Measurements from ENCODE around the gene ADAMTS12.

Gene ADAMTS12

DNA sequence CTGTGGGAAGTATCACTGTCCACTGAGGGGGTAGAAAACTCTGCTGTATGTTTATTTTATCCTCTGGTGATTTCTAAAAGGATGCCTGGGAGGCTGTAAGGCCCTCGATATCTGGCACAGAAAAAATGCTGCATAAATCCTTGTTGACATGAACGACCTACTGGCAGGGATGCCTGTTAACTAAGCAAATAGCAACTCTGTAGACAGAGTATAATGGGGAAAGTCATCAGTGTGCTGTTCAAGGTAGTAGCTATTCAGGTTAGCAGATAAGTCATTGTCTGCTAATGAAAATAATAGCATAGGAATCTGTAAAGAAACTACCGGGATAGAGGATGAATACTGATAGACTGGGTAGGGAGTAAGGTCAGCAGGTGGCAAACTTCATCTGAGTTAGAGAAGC, 256.2 kb downstream of the ADAMTS12 start:
- DNase-seq, result no peak

- no peak for DNase-seq
Observed at GRCh38 chr5:33633699-33634098, 258.1 kb downstream of the ADAMTS12 start.

DNA sequence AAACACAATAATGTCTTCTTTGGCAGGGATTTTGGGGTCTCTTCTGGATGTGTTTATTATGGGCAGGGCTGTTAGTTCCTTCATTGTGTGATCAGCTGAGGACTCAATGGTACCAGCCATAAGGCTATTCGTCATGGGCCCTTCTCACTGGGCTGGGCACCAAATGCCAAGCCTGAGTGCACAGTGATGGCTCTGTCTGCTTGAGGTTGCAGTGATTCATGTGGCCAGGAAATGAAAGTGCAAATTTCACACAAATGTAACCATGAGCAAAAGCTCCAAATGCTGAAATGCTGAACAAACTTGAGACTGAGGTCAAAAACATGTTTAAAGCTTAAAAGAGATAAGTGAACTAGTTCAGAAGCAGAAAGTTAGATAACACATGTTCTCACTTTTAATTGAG, 260.0 kb downstream of the ADAMTS12 start:
- no peak for DNase-seq

GRCh38 chr5:33631139-33631538, 260.7 kb downstream of the ADAMTS12 start:
- no peak for DNase-seq

GRCh38 chr5:33629999-33630398, 261.8 kb downstream of the ADAMTS12 start:
- no peak for DNase-seq

DNA sequence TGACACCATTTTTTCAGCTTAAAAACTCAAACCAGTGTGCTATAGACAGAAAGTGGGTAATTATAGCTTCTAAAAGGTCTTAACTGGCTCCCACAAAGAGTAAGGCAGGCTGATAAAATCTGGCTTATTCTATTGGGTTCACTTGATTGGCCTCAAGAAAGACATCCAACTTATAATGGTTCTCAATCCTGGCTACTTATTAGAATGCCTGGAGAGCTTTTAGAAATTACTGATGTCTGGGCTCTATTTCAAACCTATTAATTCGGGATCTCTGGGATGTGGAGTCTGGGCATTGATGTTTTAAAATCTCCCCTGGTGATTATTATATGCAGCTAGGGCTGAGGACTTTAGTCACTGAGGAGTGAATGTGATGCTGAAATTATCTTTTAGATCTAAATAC, 263.0 kb downstream of the ADAMTS12 start:
- no peak for DNase-seq

DNA sequence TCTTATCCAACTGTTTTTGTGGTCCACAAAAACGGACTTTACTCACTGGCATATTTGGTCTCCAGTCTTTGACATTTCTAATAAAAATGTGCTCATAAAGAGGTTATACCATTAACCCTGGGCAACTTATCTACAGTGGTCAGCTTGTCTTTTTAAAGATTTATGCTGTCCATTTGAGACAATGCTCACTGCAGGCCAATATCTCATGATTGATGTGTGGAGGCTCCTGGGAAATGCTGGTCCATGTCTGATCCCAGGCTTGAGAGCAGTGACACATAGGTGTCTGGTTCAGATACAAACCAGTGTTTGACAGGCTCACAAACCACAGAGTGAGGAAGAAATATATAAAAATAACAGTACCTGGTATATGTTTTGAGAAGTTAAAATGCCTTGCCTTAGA, 270.3 kb downstream of the ADAMTS12 start:
- DNase-seq, result no peak

GRCh38 chr5:33614039-33614438, 277.8 kb downstream of the ADAMTS12 start:
- DNase-seq, result no peak

- no peak for DNase-seq
Observed at GRCh38 chr5:33612386-33612785, 279.4 kb downstream of the ADAMTS12 start.

DNA sequence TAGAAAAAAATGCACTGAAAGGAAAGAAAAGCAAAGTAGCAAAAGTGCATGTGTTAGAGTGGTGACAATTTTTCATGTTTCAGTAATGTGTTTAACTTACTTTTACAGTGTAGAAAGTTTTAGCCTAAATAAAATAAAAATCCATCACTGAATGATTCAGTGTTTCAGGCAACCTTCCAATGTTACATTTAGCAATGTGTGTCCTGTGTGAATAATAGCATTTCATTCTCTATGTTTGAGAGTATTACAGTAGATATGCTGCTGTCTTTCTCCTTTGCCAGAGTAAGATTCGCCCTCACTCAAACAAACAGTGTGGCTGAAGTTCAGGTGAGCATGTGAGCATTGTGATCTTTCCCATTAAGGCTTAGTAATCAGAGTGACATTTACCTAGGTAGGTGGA, 279.9 kb downstream of the ADAMTS12 start:
- no peak for DNase-seq

DNA sequence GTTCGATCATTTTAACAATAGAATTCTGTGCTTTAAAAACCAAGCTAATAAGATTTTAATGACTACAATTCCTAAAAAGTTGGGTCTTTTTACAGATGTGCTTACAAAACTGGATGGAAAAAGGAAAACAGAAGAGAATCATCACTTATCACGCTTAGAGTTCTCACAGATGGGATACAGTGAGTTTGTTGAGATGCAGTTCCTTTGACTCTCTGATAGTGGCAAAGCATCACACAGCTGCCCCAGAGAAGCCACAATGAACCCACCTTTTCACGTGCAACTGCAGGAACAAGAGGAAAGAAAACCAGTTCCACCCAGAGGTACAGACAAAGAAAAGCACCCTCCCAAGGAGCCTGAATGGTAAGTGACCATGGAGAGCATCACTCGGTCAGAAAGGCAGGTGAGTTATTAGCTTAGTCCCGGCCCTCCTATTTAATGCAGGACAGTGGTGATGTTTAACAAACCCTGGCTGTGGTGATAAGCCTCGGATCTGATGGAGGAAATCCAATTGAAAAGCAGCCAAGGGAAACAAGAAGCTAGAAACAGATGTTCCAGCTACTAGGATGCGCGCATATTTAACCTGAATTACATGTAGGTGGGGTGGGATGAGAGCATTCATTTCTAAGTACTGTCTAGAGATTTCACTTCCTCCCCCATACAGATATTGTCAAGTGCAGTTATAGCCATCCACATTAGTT, 283.3 kb downstream of the ADAMTS12 start:
- DNase-seq, result no peak

DNA sequence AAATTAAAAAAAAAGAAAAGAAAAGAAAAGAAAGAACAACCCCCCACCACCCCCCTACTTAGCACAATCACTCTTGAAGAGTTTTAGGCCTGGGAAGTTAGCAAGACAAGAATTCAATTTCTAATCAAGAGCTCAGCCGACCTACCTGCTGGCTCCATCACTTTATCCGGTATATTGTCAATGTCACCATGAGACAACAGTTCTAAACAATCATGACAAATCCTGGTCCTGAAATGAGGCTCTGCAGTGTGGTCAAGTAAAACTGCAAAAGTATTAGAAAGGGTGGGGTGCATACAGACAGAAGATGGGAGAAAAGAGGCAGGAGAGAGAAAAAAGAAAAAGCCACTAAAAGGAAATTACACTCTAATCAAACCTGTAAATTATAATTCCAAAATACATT, 287.3 kb downstream of the ADAMTS12 start:
- no peak for DNase-seq

DNA sequence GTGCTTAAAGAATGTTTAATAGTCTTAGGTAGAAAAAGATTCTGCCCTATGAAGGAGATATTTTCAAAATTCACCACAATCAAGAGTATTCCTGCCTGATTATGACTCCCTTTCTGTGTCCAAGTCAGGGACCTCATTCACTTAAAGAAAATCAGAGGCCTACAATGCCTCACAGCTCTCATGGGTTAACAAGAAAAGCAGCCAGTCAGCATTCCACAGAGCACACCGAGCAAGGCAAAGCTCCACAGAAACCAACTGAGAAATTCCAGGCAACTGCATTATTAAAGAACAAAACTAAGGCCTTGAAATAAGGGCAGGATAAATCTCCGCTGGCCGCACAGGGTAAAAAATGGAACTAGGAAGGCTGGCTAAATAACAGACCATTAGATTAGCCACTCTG, 289.9 kb downstream of the ADAMTS12 start:
- no peak for DNase-seq

DNA sequence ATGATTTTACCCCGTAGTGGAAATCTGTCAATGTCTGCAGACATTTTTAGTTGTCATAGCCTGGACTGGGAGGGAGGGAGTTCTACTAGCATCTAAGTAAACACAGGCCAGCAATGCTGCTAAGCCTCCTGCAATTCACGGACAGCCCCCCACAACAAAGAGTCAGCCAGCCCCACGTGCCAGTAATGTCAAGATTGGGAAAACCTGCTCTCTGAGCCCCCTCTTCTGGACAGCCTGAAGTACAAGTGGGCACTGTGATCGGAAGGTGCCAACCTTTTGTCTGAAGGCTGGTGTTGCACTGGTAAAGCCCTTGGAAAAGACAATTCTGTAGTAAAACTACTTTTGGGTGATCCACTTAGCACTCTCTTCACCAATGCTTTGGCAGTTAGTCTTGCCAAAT, 296.5 kb downstream of the ADAMTS12 start:
- DNase-seq, result no peak

DNA sequence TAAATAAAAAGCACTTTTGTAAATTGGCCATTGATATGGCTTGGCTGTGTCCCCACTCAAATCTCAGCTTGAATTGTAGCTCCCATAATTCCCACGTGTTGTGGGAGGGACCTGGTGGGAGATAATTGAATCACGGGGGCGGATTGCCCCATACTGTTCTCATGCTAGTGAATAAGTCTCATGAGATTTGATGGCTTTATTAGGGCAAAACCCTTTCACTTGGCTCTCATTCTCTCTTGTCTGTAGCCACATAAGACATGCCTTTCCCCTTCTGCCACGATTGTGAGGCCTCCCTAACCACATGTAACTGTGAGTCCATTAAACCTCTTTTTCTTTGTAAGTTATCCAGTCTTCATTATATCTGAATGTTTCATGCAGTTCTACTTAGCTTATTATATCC, 297.8 kb downstream of the ADAMTS12 start:
- DNase-seq, result no peak

DNA sequence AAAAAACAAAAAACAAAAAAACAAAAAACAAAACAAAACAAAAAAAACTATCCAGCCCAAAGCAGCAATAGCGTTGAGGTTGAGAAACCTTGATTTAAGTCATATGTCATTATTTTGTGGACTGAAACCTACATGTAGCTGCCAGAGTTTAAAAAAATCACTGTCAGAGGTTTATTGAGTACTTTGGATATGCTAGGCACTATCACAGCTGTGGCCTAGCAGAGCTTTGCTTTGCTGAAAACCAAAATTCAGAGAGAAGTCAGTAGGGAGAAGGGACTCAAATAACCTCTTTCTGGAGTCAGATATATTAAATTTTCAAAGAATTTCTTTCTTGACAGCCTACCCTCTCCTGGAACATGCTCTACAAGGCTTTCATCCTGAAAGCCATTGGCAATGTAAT, 299.5 kb downstream of the ADAMTS12 start:
- no peak for DNase-seq

- DNase-seq, result peak; percentile 35 to 53
Observed at GRCh38 chr5:33588654-33589372, 303.0 kb downstream of the ADAMTS12 start.

GRCh38 chr5:33583332-33583731, 308.5 kb downstream of the ADAMTS12 start:
- DNase-seq, result no peak

DNA sequence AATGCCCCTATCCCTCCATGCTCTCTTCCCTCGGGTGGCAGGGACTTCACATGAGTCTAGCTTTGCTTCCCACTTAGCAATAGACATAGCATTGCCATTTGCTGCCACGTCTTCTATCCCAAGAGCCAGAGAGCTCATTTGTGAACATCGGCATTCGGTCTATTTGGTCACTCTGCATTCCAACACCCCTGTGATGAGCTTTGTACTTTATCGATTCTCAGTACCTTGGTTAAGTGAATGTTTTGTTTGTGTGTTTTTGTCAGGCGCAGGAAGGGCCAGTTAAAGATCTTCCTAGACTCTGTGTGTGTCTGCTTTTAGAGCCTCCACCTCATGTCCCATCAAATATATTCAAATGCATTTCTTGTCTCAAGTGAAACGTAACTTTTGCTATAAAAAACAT, 309.4 kb downstream of the ADAMTS12 start:
- no peak for DNase-seq

- DNase-seq, result no peak
Observed at GRCh38 chr5:33579789-33580188, 312.0 kb downstream of the ADAMTS12 start.

GRCh38 chr5:33579152-33579551, 312.6 kb downstream of the ADAMTS12 start:
- DNase-seq, result no peak

- DNase-seq, result no peak
Observed at GRCh38 chr5:33576726-33577590, 314.8 kb downstream of the ADAMTS12 start.

- no peak for DNase-seq
Observed at GRCh38 chr5:33565324-33565723, 326.5 kb downstream of the ADAMTS12 start.
